BE2C (cell line): Measurements from ENCODE around the gene DRD2.

Experiments
- DNase-seq: peaks from one replicate; pipeline ENCODE4 v3.0.0-alpha.2; 2020
- H3K27me3 ChIP-seq: fragments of 250-450 bp; sonication (Bioruptor Pico); 2 replicates; pipeline ENCODE4 v1.5.1; 2020; ENCODE audit warnings: mild to moderate bottlenecking
- H3K36me3 ChIP-seq: fragments of 250-450 bp; sonication (Bioruptor Pico); 2 replicates; pipeline ENCODE4 v1.5.1; 2020; ENCODE audit warnings: mild to moderate bottlenecking
- H3K4me1 ChIP-seq: fragments of 250-450 bp; sonication (Bioruptor Pico); 2 replicates; pipeline ENCODE4 v1.5.1; 2020
- H3K4me3 ChIP-seq: 2 replicates; pipeline ENCODE4 v1.5.1; 2011; ENCODE audit warnings: low read depth, low read length
- H3K9me3 ChIP-seq: fragments of 250-450 bp; sonication (Bioruptor Pico); 2 replicates; pipeline ENCODE4 v1.5.1; 2020
- TF ChIP-seq, protein P1 (sequence below): IDR thresholded peaks from 2 replicates; pipeline ENCODE4 v1.5.1; 2012; ENCODE audit warnings: mild to moderate bottlenecking, low read depth, low read length

The DRD2 gene

DNA sequence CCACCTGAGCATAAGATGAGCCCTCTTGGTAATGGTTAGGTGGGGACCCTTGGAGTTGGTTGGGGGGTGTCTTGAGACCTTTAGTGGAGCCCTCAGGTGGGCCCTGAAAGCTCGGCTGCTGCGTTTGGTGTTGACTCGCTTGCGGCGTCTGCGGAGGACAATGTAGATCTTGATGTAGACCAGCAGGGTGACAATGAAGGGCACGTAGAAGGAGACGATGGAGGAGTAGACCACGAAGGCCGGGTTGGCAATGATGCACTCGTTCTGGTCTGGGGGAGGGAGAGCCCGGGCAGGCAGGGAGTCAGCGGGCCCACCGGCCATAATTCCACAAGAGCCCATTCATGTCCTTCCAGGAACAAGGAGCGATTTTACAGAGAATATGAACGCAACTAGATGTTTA, 59.9 kb downstream of the DRD2 start:
- DNase-seq, result no peak
- Histone ChIP-seq H3K9me3 (no peaks in the 10 kb centered on the region), H3K4me3 (no peak overlapping the region), H3K4me1 (no peaks in the 10 kb centered on the region), H3K36me3 (peaks cover 3% of the 10 kb centered on the region; the same call in 1 of the 2 replicates), H3K27me3 (no peaks in the 10 kb centered on the region)
- TF ChIP-seq, protein P1, sequence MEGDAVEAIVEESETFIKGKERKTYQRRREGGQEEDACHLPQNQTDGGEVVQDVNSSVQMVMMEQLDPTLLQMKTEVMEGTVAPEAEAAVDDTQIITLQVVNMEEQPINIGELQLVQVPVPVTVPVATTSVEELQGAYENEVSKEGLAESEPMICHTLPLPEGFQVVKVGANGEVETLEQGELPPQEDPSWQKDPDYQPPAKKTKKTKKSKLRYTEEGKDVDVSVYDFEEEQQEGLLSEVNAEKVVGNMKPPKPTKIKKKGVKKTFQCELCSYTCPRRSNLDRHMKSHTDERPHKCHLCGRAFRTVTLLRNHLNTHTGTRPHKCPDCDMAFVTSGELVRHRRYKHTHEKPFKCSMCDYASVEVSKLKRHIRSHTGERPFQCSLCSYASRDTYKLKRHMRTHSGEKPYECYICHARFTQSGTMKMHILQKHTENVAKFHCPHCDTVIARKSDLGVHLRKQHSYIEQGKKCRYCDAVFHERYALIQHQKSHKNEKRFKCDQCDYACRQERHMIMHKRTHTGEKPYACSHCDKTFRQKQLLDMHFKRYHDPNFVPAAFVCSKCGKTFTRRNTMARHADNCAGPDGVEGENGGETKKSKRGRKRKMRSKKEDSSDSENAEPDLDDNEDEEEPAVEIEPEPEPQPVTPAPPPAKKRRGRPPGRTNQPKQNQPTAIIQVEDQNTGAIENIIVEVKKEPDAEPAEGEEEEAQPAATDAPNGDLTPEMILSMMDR, result no peak

DNA sequence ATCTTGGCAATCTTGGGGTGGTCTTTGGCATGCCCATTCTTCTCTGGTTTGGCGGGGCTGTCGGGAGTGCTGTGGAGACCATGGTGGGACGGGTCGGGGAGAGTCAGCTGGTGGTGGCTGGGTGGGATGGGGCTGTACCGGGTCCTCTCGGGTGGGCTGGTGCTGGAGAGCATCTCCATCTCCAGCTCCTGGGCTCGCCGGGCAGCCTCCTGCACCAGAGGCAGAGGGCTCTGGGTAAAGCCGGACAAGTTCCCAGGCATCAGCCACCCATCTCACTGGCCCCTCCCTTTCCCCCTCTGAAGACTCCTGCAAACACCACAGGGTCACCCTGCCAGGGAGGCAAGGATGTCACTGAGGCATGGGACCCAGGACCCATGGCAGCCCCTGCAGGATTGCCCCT, 62.5 kb downstream of the DRD2 start:
- no peaks in the 10 kb centered on the region for H3K4me1 ChIP-seq
- no peaks in the 10 kb centered on the region for H3K36me3 ChIP-seq
- no peak for DNase-seq
- H3K4me3 ChIP-seq, result no peak overlapping the region
- H3K27me3 ChIP-seq, result no peaks in the 10 kb centered on the region
- H3K9me3 ChIP-seq, result no peaks in the 10 kb centered on the region
- TF ChIP-seq, protein P1, result no peak

DNA sequence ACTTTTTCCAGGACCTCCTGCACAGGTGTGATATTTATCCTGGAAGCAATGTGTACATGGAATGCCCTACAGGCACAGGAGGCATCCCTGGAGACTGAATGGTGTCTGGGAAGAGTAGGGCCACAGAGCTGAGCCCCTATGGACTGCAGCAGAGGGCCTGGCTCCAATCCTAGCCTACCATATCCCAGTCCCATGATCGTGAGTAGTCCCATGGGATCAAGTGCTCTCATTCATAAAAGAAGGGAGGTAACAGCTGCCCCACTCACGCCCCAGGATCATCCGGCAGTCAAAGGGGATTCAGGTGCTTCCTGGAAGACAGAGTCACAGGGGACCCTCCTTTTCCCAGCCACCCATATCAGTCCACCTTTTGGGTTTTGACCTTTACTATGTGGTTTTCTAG, 63.7 kb downstream of the DRD2 start:
- no peak for DNase-seq
- Histone ChIP-seq H3K4me1 (no peaks in the 10 kb centered on the region), H3K36me3 (no peaks in the 10 kb centered on the region), H3K27me3 (no peaks in the 10 kb centered on the region), H3K4me3 (no peak overlapping the region), H3K9me3 (no peaks in the 10 kb centered on the region)
- TF ChIP-seq, protein P1, result no peak

DNA sequence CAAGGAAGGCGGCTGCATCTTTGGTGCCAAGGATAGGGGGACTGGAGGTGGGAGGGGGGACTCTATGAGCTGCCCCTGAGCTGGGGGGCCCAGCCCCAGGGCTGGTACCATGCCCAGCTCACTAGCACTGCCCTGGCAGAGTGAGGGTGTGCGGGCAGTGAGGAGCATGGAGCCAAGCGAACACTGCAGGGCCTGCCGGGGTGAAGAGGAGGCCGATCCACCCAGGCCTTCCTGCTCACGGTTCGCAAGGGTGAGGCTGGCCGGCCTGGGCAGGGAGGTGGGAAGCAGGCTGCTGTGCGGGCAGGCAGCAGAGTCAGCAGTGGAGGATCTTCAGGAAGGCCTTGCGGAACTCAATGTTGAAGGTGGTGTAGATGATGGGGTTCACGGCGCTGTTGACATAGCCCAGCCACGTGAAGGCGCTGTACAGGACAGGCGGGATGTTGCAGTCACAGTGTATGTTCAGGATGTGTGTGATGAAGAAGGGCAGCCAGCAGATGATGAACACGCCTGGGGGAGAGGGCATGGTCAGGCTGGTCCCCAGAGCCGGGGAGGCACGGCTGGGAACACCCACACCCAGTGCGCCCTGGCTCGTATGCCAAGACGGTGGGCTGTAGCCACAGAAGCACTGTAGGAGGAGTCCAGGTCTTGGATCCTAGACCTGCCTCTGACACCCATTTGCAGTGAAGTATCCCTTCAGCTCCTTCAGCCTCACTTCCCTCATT, 64.6 kb downstream of the DRD2 start:
- no peak overlapping the region for H3K4me3 ChIP-seq
- TF ChIP-seq, protein P1, result no peak
- H3K9me3 ChIP-seq, result no peaks in the 10 kb centered on the region
- H3K27me3 ChIP-seq, result no peaks in the 10 kb centered on the region
- H3K36me3 ChIP-seq, result no peaks in the 10 kb centered on the region
- no peaks in the 10 kb centered on the region for H3K4me1 ChIP-seq
- DNase-seq, result no peak

DNA sequence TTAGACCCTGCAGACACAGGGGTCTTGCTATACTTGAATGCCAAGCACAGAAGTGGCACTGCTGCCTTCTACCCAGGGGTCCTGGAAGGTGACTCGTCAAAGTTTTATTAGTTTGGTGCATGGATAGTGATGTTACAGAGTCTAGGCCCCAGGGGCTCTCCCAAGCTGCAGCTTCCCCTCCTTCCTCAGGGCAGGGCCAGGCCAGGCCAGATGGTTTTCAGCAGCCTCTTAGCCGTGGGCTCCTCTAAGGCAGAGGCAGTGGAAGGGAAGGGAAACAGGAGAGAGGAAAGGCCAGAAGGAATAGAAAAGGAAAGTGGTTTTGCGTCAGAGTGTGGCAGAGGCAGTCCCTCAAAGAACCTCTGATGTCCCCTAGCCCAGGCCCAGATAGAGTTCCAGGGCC, 65.7 kb downstream of the DRD2 start:
- Histone ChIP-seq H3K9me3 (no peaks in the 10 kb centered on the region), H3K4me3 (no peak overlapping the region), H3K27me3 (no peaks in the 10 kb centered on the region), H3K4me1 (no peaks in the 10 kb centered on the region), H3K36me3 (no peaks in the 10 kb centered on the region)
- DNase-seq, result no peak
- TF ChIP-seq, protein P1, result no peak

DNA sequence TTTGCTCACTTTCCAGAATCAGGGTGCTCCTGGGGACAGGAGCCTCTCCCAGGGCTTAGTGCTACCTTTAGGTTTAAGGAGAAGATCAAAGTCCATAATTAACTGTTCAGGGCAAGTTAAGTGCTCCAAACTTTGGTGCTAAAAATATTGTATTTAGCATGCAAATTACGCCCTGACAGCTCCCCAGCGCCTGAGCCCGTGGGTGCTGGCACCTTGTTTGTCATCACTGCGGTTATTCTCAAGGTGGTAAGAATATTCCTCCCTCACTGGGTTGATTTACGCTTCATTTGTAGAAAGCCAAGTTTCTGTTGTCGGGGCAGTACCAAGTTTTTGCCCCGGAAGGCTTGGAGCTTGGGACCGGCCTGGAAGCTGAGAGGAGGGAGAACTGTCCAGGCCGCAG, 66.3 kb downstream of the DRD2 start:
- no peak overlapping the region for H3K4me3 ChIP-seq
- TF ChIP-seq, protein P1, result no peak
- H3K4me1 ChIP-seq, result no peaks in the 10 kb centered on the region
- H3K9me3 ChIP-seq, result no peaks in the 10 kb centered on the region
- no peaks in the 10 kb centered on the region for H3K27me3 ChIP-seq
- no peaks in the 10 kb centered on the region for H3K36me3 ChIP-seq
- DNase-seq, result no peak
